HG02884 (cell line): Measurements from ENCODE around the gene YLPM1.
A peak's percentile ranks its signal among the peaks of the same experiment; 100 is the strongest.
"Not testable (repeated sequence)": the region's sequence is repeated elsewhere in the genome, so short reads cannot be mapped to it uniquely, and the experiment has no call there.

Experiments
- ATAC-seq: cut with Tn5 transposase; IDR thresholded peaks from one replicate; pipeline ENCODE4 v1.9.1; 2021; ENCODE audit warnings: mild to moderate bottlenecking, moderate library complexity; ENCODE audit not compliant: unreplicated experiment

Gene YLPM1

DNA sequence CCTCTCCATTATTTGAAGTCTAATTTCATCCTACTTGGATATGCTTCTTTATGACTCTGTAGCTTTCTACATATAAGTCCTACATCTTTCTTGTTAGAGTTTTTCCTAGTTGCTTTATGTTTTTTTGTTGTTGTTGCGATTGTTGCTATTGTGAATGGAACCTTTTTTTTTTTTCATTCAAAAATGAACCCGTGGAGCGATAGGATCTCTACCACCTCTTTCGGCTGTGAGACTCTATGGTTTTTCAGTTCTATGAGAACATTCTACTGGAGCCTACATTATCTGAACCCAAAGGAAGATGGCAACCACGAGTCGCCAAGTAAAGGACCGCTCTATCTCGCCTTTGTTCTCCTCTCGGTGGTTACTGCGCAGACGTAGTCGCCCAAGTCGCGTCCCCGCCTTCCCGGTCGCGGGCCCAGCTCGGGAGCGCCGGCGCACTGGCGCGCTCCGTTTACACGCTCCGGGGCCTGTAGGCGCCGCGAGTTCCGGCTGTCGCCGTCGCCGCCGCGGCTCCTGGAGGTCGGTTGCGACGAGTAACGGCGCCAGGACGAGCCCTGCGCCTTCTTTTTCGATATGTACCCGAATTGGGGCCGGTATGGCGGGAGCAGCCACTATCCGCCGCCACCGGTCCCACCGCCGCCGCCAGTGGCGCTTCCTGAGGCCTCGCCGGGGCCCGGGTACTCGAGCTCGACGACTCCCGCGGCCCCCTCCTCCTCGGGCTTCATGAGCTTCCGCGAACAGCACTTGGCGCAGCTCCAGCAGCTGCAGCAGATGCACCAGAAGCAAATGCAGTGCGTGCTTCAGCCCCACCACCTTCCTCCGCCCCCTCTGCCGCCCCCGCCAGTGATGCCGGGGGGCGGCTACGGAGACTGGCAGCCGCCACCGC, at the start of gene YLPM1:
YLPM1 (plus strand) TSS at position 400 of the 886 bp plus-strand sequence; CDS start at position 574, 174 bp downstream.
- ATAC-seq = peak; percentile 91

- no peak for ATAC-seq
Measured at GRCh38 chr14:74713395-74713735, 49.8 kb upstream of the YLPM1 start.

- no peak for ATAC-seq
Measured at GRCh38 chr14:74720526-74720925, 42.6 kb upstream of the YLPM1 start.

DNA sequence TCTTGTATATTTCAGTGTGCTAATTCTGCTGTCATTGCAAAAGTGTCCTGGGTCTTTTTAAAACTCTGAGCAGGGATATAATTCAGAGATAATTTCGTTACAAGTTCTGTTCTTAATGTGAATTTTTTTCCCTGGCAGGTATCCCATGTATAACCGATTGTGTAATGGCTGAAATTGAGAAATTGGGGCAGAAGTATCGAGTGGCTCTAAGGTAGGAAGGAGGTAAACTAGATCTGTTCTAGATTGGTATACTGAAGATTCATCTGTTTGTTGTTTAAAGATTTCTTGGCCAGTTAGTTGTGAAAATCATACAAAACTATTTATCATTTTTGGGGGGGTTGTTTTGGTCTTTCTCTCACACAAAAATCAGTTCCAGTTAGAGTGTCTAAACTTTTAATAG, 40.0 kb upstream of the YLPM1 start:
- no peak for ATAC-seq

DNA sequence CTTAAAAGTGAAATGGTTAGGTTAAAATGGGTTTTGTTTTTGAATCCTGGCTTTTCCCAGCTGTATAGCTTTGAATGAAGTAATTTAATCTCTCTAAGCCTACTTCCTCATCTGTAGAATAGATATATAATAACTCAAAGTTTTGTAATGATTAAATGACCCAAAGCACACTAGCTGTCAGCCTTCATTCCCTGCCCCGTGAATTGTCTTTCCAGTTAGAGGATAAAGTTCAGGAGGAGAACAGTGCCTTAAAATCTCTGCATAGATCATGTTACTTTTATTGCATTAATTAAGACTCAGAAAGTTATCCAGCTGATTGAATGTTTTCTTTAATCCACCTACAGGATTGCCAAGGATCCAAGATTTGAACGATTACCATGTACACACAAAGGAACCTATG, 30.7 kb upstream of the YLPM1 start:
- ATAC-seq = no peak

GRCh38 chr14:74733221-74733620, 29.9 kb upstream of the YLPM1 start:
- ATAC-seq = no peak

GRCh38 chr14:74735125-74735524, 28.0 kb upstream of the YLPM1 start:
- ATAC-seq = no peak

DNA sequence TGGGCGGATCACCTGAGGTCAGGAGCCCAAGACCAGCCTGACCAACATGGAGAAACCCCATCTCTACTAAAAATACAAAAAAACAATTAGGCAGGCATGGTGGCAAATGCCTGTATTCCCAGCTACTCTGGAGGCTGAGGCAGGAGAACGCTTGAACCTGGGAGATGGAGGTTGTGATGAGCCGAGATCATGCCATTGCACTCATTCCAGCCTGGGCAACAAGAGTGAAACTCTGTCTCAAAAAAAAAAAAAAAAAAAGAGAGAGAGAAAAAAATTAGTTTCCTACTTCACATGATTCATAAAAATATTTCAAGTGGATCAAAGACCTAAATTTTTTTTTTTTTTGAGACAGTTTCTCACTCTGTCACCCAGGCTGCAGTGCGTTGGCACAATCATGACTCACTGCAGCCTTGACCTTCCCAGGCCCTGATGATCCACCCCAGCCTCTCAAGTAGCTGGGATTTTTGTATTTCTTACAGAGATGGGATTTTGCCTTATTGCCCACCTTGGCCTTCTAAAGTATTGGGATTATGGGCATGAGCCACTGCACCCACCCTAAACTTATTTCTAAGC, 25.3 kb upstream of the YLPM1 start:
- ATAC-seq = no peak

GRCh38 chr14:74739293-74740030, 23.7 kb upstream of the YLPM1 start:
- ATAC-seq = no peak

DNA sequence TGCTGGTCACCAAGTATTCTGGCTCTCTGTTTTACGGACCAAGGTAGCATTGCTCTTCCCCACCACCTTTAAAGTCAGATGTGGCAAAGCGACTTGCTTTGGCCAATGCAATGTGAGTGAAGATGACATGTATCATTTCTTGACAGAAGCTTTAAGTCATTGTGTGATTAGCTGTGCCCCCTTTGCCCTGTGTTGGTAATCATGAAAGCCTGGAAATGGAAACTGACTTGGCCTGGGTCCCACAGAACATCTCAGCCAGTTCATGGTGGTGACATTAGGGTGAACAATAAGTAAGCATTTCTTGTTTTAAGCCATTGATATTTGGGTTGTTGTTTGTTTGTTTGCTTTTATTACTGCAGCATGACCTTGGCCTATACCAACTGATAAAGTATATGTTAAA, 15.9 kb upstream of the YLPM1 start:
- ATAC-seq = no peak

- no peak for ATAC-seq
Measured at GRCh38 chr14:74754157-74754556, 9.0 kb upstream of the YLPM1 start.

DNA sequence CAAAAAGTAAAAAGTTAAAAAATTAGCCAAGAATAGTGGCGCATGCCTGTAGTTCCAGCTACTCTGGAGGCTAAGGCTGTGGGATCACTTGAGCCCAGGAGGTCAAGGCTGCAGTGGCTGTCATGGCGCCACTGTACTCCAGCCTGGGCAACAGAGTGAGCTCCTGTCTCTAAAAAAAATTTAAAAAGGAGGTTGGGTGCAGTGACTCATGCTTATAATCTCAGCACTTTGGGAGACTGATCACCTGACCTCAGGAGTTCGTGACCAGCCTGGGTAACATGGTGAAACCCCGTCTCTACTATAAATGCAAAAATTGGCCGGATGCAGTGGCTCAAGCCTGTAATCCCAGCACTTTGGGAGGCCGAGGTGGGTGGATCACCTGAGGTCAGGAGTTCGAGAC, 8.2 kb upstream of the YLPM1 start:
- ATAC-seq = no peak

DNA sequence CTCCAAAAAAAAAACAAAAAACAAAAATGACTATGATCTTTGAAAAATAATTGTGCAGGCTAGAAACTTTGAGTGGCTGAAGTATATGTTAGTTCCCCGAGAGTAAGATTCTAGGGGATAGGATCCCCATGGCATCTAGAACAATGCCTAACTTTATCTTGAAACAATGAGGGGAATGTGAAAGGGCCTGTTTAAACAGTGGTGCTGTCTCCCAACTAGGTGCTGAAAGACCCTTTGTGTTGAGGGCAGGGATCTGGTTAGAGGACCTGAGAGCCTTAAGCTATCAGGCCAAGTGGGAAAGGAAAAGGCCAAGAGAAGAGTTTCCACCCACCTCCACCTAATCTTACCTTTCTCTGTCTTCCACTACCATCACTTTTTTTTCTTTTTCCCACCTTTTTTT, 6.8 kb upstream of the YLPM1 start:
- no peak for ATAC-seq

DNA sequence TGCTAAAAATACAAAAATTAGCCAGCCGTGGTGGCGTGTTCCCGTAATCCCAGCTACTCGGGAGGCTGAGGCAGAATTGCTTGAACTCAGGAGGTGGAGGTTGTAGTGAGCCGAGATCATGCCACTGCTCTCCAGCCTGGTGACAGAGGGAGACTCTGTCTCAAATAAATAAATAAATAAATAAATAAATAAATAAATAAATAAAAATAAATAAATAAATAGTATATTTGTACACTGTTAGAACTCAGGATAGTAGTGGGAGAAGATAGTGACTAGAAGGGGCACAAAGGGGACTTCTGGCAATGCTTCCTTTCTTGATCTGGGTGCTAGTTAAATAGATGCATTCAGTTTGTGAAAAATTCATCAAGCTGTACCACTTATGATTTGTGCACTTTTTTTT, 4.6 kb upstream of the YLPM1 start:
- ATAC-seq = not testable (repeated sequence)

DNA sequence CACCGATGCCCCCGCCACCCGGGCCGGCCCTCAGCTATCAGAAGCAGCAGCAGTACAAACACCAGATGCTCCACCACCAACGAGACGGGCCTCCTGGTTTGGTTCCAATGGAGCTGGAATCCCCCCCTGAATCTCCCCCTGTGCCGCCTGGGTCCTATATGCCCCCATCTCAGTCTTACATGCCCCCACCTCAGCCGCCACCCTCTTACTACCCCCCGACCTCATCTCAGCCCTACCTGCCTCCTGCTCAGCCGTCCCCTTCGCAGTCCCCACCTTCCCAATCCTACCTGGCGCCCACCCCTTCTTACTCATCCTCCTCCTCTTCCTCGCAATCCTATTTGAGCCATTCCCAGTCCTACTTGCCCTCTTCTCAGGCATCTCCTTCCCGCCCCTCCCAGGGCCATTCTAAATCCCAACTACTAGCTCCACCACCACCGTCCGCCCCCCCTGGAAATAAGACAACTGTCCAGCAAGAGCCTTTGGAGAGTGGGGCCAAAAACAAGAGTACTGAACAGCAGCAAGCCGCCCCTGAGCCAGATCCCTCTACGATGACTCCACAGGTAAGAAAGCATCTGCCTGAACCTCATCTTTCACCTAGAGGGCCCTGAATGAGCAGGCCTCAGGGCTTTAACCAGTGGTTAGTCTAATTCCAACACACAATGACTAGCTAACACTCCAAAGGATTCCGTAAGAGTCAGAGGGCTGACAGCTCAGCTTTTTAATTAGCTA, 851 bp downstream of the YLPM1 start:
- ATAC-seq = no peak

- ATAC-seq = no peak
Measured at GRCh38 chr14:74765721-74766120, 2.6 kb downstream of the YLPM1 start.

DNA sequence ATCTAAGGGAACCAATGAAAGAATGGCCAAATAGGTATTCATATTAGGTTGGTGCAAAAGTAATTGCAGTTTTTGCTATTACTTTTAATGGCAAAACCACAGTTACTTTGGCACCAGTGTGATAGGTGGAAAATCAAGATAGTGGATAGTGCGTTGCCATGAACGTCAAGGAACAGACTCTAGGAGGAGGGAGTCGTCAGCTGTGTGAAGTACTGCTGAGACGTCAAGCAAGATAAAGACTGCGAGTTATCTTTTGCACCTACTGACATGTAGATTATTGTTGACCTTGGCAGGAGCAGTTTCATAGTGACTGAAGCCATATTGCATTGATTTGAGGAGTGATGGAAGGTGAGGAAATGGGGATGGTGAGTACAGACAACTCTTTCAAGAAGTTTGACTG, 8.3 kb downstream of the YLPM1 start:
- ATAC-seq = no peak

DNA sequence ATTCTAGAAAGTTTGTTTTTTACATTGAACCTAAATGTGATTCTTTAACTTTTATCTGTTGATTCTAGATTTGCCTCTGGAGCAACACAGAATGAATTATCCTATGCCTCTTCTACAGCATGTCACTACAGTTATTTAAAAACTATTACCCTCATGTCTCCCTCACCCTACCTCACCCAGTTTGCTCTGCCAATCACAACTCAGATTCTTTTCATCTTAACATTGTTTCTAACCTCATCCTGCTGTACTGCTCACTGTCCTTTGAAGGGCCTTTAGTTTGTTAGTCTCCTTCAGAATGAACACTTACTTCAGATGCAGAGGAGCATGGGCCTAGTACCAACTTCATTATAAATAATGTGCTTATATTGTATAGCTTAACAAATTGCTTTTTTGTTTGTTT, 21.5 kb downstream of the YLPM1 start:
- no peak for ATAC-seq

DNA sequence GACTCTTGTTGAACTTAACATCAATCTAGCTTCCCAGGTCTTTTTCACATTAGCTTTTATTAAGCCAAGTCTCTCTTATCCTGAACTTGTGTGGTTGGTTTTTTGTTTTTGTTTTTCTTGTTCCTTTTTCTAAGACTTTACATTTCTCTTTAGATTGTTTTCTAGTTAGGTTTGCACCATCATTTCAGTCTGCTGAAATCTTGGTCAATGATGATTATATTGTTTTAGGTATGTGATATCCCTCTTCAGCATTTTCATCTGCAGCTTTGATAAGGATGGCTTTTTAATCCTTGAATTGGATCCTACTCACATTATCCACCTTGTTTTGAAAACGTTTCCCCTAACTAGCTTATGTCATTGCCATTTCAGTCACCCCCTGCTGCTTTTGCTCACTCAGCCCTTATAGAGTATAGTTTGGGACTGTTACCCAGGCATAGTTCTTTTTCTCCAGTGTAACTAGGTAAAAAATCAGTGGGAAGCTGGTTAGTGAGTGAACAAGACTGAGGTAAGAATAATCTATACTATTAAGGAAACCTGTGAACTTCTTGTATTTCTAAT, 22.0 kb downstream of the YLPM1 start:
- no peak for ATAC-seq

GRCh38 chr14:74786796-74787315, 23.7 kb downstream of the YLPM1 start:
- no peak for ATAC-seq
